ENCODE results near the gene SPRR2E. TPM values are rescaled to one million over a fixed set of nuclear protein-coding genes. Genes with fewer than 3 reads are reported as not detected.
"Not testable (repeated sequence)": the region's sequence is repeated elsewhere in the genome, so short reads cannot be mapped to it uniquely, and the experiment has no call there.

Gene SPRR2E
- total and polyA plus RNA-seq, 7 experiments from 2014 or later = not detected

DNA sequence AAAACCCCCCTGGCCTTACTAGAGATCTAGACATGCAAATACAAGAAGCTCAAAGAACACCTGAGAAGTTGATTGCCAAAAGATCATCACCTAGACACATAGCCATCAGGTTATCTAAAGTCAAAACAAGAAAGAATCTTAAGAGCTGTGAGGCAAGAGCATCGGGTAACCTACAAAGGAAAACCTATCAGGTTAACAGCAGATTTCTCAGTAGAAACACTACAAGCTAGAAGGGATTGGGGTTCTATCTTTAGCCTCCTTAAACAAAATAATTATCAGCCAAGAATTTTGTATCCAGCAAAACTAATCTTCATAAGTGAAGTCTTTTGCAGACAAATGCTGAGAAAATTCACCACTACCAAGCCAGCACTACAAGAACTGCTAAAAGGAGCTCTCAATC is 31.2 kb upstream of the SPRR2E start:
- Mint-ChIP-seq H3K4me3 (no peak overlapping the region), H3K9me3 (peaks cover 0 to 46% (median 18%) of the 10 kb centered on the region in 11 donors), H3K27ac (no peak overlapping the region), H3K27me3 (peaks cover 0 to 25% (median 16%) of the 10 kb centered on the region in 5 donors), H3K36me3 (peaks cover 0 to 14% (median 0%) of the 10 kb centered on the region in 5 donors), H3K4me1 (no peaks in the 10 kb centered on the region)
- Histone ChIP-seq H3K36me3 (ENCODE audit: control insufficient read depth in 2 of 3, insufficient read depth in 3 of 3, low read length in 3 of 3) (no peaks in the 10 kb centered on the region), H3K4me1 (ENCODE audit: control insufficient read depth in 2 of 2, insufficient read depth in 2 of 2, low read length in 2 of 2) (no peaks in the 10 kb centered on the region), H3K27me3 (ENCODE audit: control insufficient read depth in 2 of 2, insufficient read depth in 2 of 2, low read length in 2 of 2) (peaks cover 0 to 5% of the 10 kb centered on the region in 2 donors), H3K9me3 (ENCODE audit: control insufficient read depth in 2 of 3, low read length in 3 of 3) (peaks cover 0 to 12% (median 0%) of the 10 kb centered on the region in 3 experiments), H3K27ac (ENCODE audit: low read depth, low read length) (no peak overlapping the region), H3K4me3 (ENCODE audit: low read length) (no peak overlapping the region)
- ChIA-PET CTCF (no interaction called here), POLR2A (no interaction called here)
- DNase-seq (no peak), ATAC-seq (no peak)
- intact Hi-C loops (cut with micrococcal nuclease) = no loop called here

DNA sequence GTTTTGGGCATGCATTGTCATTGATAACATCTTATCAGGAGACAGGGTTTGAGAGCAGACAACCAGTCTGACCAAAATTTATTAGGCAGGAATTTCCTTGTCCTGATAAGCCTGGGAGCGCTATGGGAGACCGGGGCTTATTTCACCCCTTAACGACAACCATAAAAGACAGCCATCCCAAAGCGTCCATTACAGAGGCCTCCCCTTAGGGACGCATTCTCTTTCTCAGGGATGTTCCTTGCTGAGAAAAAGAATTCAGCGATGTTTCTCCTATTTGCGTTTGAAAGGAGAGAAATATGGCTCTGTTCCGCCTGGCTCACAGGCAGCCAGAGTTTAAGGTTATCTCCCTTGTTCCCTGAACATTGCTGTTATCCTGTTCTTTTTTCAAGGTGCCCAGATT is 29.5 kb upstream of the SPRR2E start:
- Mint-ChIP-seq H3K36me3 (peaks cover 0 to 14% (median 0%) of the 10 kb centered on the region in 5 donors), H3K9me3 (peaks cover 0 to 41% (median 18%) of the 10 kb centered on the region in 11 donors), H3K27me3 (peaks cover 2 to 24% (median 19%) of the 10 kb centered on the region in 5 donors)
- H3K27ac ChIP-seq (ENCODE audit: low read depth, low read length); H3K4me1 Mint-ChIP-seq; H3K4me1 ChIP-seq (ENCODE audit: control insufficient read depth in 2 of 2, insufficient read depth in 2 of 2, low read length in 2 of 2); H3K4me3 Mint-ChIP-seq; H3K4me3 ChIP-seq (ENCODE audit: low read length); H3K27me3 ChIP-seq (ENCODE audit: control insufficient read depth in 2 of 2, insufficient read depth in 2 of 2, low read length in 2 of 2); ATAC-seq; DNase-seq; H3K36me3 ChIP-seq (ENCODE audit: control insufficient read depth in 2 of 3, insufficient read depth in 3 of 3, low read length in 3 of 3); POLR2A ChIA-PET; intact Hi-C loops (cut with micrococcal nuclease); CTCF ChIA-PET; H3K27ac Mint-ChIP-seq: not testable (repeated sequence)
- peaks cover 0 to 12% (median 0%) of the 10 kb centered on the region in 3 experiments for H3K9me3 ChIP-seq (ENCODE audit: control insufficient read depth in 2 of 3, low read length in 3 of 3)

DNA sequence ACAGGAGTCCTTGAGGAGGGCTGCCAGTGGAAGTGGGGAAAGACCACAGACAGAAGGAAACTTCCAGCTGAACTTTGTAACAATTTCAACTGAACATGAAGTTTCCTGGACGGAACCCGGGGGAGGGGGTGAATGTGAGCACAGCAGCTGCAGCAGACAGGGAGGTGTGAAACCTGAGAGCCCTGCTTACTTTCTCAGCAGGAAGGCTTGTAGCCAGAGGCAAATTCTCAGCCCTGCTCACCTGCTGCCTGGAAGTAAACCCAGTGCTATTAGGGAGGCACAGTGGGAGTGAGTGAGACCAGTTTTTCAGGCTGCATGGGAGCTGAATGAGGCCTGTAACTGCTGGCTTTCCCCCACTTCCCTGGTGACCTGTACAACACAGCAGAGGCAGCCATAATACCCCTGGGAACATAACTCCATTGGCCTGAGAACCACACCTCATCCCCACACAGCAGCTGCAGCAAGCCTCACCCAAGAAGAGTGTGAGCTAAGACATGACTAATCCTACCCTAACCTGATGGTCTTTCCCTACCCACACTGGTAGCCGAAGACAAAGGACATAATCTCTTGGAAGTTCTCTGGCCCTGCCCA is 28.6 kb upstream of the SPRR2E start:
- ATAC-seq (no peak), DNase-seq (no peak)
- Mint-ChIP-seq H3K4me3 (no peak overlapping the region), H3K27ac (no peak overlapping the region), H3K4me1 (no peaks in the 10 kb centered on the region), H3K9me3 (peaks cover 0 to 41% (median 18%) of the 10 kb centered on the region in 11 donors), H3K36me3 (peaks cover 0 to 14% (median 0%) of the 10 kb centered on the region in 5 donors), H3K27me3 (peaks cover 2 to 31% (median 23%) of the 10 kb centered on the region in 5 donors)
- intact Hi-C loops (cut with micrococcal nuclease) = no loop called here
- Histone ChIP-seq H3K36me3 (ENCODE audit: control insufficient read depth in 2 of 3, insufficient read depth in 3 of 3, low read length in 3 of 3) (no peaks in the 10 kb centered on the region), H3K27me3 (ENCODE audit: control insufficient read depth in 2 of 2, insufficient read depth in 2 of 2, low read length in 2 of 2) (no peaks in the 10 kb centered on the region), H3K4me3 (ENCODE audit: low read length) (no peak overlapping the region), H3K27ac (ENCODE audit: low read depth, low read length) (no peak overlapping the region), H3K4me1 (ENCODE audit: control insufficient read depth in 2 of 2, insufficient read depth in 2 of 2, low read length in 2 of 2) (no peaks in the 10 kb centered on the region), H3K9me3 (ENCODE audit: control insufficient read depth in 2 of 3, low read length in 3 of 3) (peaks cover 0 to 12% (median 0%) of the 10 kb centered on the region in 3 experiments)
- POLR2A ChIA-PET = no interaction called here
- CTCF ChIA-PET = no interaction called here

DNA sequence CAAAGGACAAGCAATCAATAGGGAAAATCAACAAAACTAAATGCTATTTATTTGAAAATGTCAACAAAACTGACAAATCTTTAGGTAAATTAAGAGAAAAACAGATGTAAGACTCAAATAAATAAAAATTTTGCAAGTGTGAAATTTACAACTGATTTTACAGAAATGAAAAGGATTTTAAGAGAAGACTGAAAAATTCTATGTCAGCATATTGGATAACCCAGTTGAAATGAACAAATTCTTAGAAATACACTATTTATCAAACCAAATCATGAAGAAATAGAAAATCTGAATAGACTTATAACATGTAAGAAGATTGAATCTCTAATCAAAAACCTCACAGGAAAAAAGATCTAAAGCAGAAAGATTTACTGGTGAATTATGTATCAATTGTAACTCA is 26.6 kb upstream of the SPRR2E start:
- POLR2A ChIA-PET = no interaction called here

DNA sequence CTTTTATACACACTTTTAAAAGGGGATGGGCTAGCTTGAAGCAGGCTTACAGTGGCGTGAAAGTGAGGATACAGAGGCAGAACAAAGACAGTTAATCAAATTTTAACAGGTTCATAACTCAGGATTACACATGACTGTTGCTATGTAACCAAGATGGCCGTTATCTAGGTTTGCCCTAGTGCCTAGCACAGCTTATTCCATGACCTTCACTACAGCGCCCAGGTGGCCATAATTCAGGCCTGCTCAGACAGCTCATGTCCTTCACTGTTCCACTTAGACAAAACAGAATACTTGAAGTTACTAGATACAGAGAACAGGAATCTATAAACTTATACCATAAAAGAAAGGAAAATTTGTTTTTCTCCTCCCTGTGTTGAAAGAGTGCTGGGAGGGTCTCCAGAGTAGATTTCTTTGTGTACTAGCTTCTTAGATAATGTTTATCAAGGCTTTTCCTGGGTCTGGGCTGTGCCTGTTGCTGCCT is 25.2 kb upstream of the SPRR2E start:
- intact Hi-C loops (cut with micrococcal nuclease) = no loop called here
- DNase-seq (no peak), ATAC-seq (no peak)
- peaks cover 0 to 16% (median 5%) of the 10 kb centered on the region in 11 donors for H3K9me3 Mint-ChIP-seq
- Histone ChIP-seq H3K4me1 (ENCODE audit: control insufficient read depth in 2 of 2, insufficient read depth in 2 of 2, low read length in 2 of 2) (no peaks in the 10 kb centered on the region), H3K4me3 (ENCODE audit: low read length) (no peak overlapping the region), H3K27ac (ENCODE audit: low read depth, low read length) (no peak overlapping the region), H3K9me3 (ENCODE audit: control insufficient read depth in 2 of 3, low read length in 3 of 3) (peaks cover 0 to 2% (median 0%) of the 10 kb centered on the region in 3 experiments), H3K27me3 (ENCODE audit: control insufficient read depth in 2 of 2, insufficient read depth in 2 of 2, low read length in 2 of 2) (peaks cover 0 to 3% of the 10 kb centered on the region in 2 donors), H3K36me3 (ENCODE audit: control insufficient read depth in 2 of 3, insufficient read depth in 3 of 3, low read length in 3 of 3) (no peaks in the 10 kb centered on the region)
- H3K4me1 Mint-ChIP-seq = no peaks in the 10 kb centered on the region
- H3K27ac Mint-ChIP-seq = no peak overlapping the region
- H3K36me3 Mint-ChIP-seq = peaks cover 0 to 1% (median 0%) of the 10 kb centered on the region in 5 donors
- POLR2A ChIA-PET = no interaction called here
- no peak overlapping the region for H3K4me3 Mint-ChIP-seq
- peaks cover 9 to 53% (median 47%) of the 10 kb centered on the region in 5 donors for H3K27me3 Mint-ChIP-seq
- CTCF ChIA-PET = no interaction called here

More for the DNA sequence above, 26.6 kb upstream of the SPRR2E start:
- H3K4me1 Mint-ChIP-seq = no peaks in the 10 kb centered on the region
- Histone ChIP-seq H3K27me3 (ENCODE audit: control insufficient read depth in 2 of 2, insufficient read depth in 2 of 2, low read length in 2 of 2) (peaks cover 0 to under 1% of the 10 kb centered on the region in 2 donors), H3K9me3 (ENCODE audit: control insufficient read depth in 2 of 3, low read length in 3 of 3) (peaks cover 0 to 12% (median 0%) of the 10 kb centered on the region in 3 experiments), H3K4me3 (ENCODE audit: low read length) (no peak overlapping the region), H3K4me1 (ENCODE audit: control insufficient read depth in 2 of 2, insufficient read depth in 2 of 2, low read length in 2 of 2) (no peaks in the 10 kb centered on the region), H3K27ac (ENCODE audit: low read depth, low read length) (no peak overlapping the region), H3K36me3 (ENCODE audit: control insufficient read depth in 2 of 3, insufficient read depth in 3 of 3, low read length in 3 of 3) (no peaks in the 10 kb centered on the region)
- CTCF ChIA-PET = no interaction called here
- no peak overlapping the region for H3K4me3 Mint-ChIP-seq
- ATAC-seq (no peak), DNase-seq (no peak)
- H3K9me3 Mint-ChIP-seq = peaks cover 0 to 30% (median 18%) of the 10 kb centered on the region in 11 donors
- H3K27ac Mint-ChIP-seq = no peak overlapping the region
- intact Hi-C loops (cut with micrococcal nuclease) = no loop called here
- peaks cover 0 to 14% (median 0%) of the 10 kb centered on the region in 5 donors for H3K36me3 Mint-ChIP-seq
- peaks cover 4 to 42% (median 36%) of the 10 kb centered on the region in 5 donors for H3K27me3 Mint-ChIP-seq

DNA sequence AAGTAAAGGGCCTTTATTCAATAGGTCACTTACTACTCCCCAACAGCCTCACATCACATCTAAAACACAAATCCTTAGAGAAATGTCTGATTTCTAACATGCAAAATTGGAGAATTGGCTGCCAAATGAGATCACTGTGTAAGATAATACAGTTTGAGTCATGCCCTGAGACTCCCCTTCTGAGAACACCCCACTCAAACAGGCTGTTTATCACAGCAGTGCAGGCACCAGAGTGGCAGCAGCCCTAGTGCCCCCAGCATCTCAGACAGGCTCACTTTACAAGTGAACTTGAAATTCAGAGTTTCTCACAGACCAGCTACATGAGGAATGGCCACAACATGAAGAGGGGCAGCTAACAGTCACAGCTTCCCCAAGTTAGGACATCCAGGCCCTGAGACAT is 20.9 kb upstream of the SPRR2E start:
- H3K4me1 ChIP-seq (ENCODE audit: control insufficient read depth in 2 of 2, insufficient read depth in 2 of 2, low read length in 2 of 2); H3K4me3 ChIP-seq (ENCODE audit: low read length); ATAC-seq; CTCF ChIA-PET; DNase-seq; H3K4me1 Mint-ChIP-seq; H3K36me3 ChIP-seq (ENCODE audit: control insufficient read depth in 2 of 3, insufficient read depth in 3 of 3, low read length in 3 of 3); intact Hi-C loops (cut with micrococcal nuclease); H3K27ac ChIP-seq (ENCODE audit: low read depth, low read length); H3K9me3 Mint-ChIP-seq; H3K9me3 ChIP-seq (ENCODE audit: control insufficient read depth in 2 of 3, low read length in 3 of 3); H3K27me3 ChIP-seq (ENCODE audit: control insufficient read depth in 2 of 2, insufficient read depth in 2 of 2, low read length in 2 of 2); H3K27ac Mint-ChIP-seq; H3K36me3 Mint-ChIP-seq; POLR2A ChIA-PET; H3K4me3 Mint-ChIP-seq: not testable (repeated sequence)
- peaks cover 9 to 57% (median 44%) of the 10 kb centered on the region in 5 donors for H3K27me3 Mint-ChIP-seq

DNA sequence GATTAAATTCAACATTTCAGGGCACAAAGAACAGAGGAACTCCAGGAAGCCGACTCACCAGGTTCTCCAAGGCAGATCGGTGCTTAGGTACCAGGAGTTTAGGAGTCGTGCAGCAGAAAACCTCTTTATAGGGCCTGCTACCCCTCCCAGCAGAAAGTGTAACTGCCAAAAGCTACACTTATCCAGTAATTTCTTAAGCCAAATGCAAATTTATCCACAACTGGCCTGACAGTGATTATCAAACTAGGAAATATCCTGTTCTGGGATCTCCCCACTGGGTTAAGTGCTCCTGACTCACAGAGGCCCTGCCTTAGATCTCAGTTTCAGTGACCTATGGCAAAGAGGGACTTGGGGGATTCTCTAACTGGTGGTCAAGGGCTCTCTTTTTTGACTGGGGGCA is 19.1 kb upstream of the SPRR2E start, which contains the start of gene SPRR2F:
TSS of gene SPRR2F (minus strand) at position 101 of the 400 bp plus-strand sequence. CDS start 783 bp downstream, outside the sequence.
- no peaks in the 10 kb centered on the region for H3K9me3 ChIP-seq (ENCODE audit: control insufficient read depth in 2 of 3, low read length in 3 of 3)
- Mint-ChIP-seq H3K9me3 (peaks cover 0 to 4% (median 0%) of the 10 kb centered on the region in 11 donors), H3K27me3 (peaks cover 8 to 45% (median 35%) of the 10 kb centered on the region in 5 donors), H3K4me1 (no peaks in the 10 kb centered on the region), H3K27ac (no peak within 1 kb of the TSS), H3K36me3 (no peaks in the 10 kb centered on the region), H3K4me3 (no peak within 1 kb of the TSS)
- CTCF ChIA-PET = no interaction called here
- no peak for DNase-seq
- POLR2A ChIA-PET = no interaction called here
- no peak within 1 kb of the TSS for H3K27ac ChIP-seq (ENCODE audit: low read depth, low read length)
- H3K27me3 ChIP-seq (ENCODE audit: control insufficient read depth in 2 of 2, insufficient read depth in 2 of 2, low read length in 2 of 2) = peaks cover 0 to 3% of the 10 kb centered on the region in 2 donors
- intact Hi-C loops (cut with micrococcal nuclease) = no loop called here
- no peaks in the 10 kb centered on the region for H3K36me3 ChIP-seq (ENCODE audit: control insufficient read depth in 2 of 3, insufficient read depth in 3 of 3, low read length in 3 of 3)
- H3K4me1 ChIP-seq (ENCODE audit: control insufficient read depth in 2 of 2, insufficient read depth in 2 of 2, low read length in 2 of 2) = no peaks in the 10 kb centered on the region
- H3K4me3 ChIP-seq (ENCODE audit: low read length) = no peak within 1 kb of the TSS
- ATAC-seq = no peak

Data from naive thymus-derived CD4-positive, alpha-beta T cell (primary cell).